ACHN (cell line): ENCODE measurements around the gene CYB561.
"Not testable (repeated sequence)": the region's sequence is repeated elsewhere in the genome, so short reads cannot be mapped to it uniquely, and the experiment has no call there.

ENCODE experiments used
- DNase-seq: peaks from one replicate; pipeline ENCODE4 v3.0.0-alpha.2; 2015
- in situ Hi-C: cut with HindIII; loops from 2 replicates; pipeline ENCODE4 v1.10.0; 2017; ENCODE audit warnings: low sequenced_read_pairs, low pct_ligation_motif_present, low pct_unique_long_range_greater_than_20kb

The CYB561 gene

DNA sequence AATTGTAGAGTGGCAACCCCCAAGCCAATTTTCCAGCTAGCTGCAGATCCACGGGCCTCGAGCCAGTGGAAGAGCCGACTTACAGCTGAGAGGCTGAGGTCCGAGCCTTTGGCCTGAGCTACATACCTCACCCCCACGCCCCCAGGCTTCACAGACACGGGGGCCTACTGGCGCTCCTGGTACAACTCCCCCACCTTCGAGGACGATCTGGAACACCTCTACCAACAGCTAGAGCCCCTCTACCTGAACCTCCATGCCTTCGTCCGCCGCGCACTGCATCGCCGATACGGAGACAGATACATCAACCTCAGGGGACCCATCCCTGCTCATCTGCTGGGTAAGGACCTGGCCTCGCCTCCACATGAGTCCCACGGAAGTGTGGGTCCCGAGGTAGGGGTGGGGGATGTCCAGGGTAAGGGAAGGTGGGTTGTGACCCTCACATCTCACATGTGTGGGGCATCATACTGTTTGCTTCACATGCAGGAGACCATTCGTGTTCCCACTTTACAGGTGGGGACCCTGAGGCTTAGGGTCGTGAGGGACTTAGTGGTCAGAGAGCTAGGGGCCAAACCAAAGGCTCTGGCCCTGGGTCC is 34.2 kb upstream of the CYB561 start:
- in situ Hi-C loops: no loop called here
- DNase-seq: no peak

DNA sequence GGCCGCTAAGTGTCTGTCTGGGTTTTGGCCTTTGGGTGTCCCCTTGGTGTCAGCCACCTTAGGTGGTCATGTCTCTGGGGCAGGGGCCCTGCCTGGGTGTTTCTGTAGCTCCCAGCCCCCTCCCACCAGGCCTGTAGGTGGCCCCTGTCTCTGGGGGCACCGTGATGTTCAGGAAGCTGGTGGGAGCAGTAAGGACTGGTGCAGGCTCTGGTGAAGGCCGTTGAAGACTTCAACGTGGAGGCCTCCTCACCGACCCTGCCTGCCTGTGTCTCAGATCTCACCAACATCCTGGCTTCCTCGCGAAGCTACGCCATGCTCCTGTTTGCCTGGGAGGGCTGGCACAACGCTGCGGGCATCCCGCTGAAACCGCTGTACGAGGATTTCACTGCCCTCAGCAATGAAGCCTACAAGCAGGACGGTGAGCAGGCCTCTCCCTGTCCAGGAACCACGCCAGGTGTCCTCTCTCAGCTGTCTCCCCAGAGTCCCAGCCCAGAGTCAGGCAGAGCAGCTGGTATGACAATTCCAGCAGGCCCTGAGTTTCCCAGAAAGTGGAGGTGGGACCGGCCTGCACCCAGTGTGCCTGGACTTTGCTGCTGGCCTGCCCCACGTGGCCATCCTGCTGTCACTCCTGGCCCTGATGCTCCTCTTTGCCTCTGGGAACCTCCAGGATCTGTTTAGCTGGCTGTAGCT is 33.5 kb upstream of the CYB561 start:
- DNase-seq: no peak
- in situ Hi-C loops: no loop called here

DNA sequence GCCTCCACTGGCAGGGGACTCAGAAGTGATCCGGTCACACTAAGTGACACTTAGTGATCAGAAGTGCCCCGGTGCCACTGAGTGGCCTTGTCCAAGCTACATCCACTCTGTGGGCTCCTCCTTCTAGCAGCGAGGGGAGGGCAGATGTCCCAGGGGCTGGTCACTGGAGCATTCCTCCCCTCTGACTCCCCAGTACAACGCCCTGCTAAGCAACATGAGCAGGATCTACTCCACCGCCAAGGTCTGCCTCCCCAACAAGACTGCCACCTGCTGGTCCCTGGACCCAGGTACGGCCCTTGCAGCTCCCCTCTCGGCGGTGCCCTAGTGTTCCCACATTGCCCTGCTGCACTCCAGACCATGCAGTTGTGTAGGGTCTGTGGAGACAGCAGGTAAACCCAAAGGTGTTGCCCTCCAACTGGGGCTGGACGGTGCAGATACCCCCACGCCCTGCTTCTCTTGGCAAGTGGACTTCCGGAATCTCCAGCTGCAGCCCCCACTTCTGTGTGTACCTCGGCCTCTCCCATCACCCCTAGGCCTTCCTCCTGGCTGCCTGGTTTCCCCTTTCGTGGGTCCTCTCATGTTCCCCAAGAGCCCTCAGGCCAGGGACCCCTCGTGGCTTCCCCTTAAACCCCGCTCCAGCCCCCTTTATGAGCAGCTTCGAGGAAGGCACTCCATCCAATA is 32.8 kb upstream of the CYB561 start:
- in situ Hi-C loops: no loop called here
- peak; percentile 86 for DNase-seq

DNA sequence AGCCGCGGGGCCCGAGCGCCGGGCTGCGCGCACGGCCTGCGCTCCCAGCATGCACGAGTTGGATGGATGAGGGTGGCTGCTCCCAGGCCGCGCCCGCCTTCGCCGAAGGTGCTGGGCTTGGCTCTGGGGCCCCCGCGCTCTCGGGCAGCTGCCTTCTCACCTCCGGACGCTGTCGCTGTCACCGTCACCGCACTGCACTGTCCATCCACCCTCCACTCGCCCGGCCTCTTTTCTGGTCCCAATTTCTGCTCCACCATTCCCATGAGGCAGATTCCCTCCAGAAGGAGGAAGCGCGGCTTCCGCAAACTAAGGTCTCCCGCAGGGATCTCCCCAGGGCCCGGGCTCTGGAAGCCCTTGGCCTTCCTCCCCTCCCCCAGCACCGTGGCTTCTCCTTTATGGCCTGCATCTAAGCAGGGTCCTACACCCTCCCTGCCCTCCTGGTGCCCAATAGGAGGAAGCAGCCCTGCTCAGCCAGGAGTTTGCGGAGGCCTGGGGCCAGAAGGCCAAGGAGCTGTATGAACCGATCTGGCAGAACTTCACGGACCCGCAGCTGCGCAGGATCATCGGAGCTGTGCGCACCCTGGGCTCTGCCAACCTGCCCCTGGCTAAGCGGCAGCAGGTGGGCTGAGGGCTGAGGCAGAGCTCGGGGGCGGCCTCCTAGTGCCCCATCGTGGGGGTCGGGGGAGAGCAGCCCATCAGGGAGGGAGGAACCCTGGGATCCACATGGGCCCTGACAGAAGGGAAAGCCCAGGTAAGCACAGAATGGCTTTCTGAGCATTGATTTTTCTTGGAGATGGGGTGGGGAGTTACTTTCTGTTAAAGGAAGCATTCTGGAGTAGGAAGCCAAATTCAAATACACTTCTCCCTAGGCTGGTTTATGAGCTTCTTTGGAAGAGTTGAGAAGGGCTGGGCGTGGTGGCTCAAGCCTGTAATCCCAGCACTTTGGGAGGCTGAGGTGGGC is 31.7 kb upstream of the CYB561 start:
- in situ Hi-C loops: no loop called here
- no peak for DNase-seq

DNA sequence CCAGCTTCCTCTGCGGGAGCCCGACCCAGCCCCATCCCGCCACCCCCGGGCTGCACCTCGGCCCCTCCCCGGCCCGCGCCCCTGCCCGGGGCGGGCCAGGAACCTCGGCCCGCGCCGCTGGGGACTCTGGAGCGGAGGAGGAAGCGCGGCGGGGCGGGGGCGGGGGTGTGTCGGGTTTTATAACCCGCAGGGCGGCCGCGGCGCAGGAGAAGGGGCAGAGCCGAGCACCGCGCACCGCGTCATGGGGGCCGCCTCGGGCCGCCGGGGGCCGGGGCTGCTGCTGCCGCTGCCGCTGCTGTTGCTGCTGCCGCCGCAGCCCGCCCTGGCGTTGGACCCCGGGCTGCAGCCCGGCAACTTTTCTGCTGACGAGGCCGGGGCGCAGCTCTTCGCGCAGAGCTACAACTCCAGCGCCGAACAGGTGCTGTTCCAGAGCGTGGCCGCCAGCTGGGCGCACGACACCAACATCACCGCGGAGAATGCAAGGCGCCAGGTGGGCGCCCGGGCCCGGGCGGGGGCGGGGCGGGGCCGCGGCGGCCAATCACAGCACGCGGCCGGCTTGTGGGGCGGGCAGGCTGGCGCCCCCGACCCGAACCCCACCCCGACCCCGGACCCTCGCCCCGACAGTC is 30.9 kb upstream of the CYB561 start, which contains the start of gene ACE:
ACE (plus strand) TSS at position 208 of the 626 bp plus-strand sequence; CDS start at position 242, 34 bp downstream.
- in situ Hi-C loops: no loop called here
- DNase-seq: peak; percentile 19

DNA sequence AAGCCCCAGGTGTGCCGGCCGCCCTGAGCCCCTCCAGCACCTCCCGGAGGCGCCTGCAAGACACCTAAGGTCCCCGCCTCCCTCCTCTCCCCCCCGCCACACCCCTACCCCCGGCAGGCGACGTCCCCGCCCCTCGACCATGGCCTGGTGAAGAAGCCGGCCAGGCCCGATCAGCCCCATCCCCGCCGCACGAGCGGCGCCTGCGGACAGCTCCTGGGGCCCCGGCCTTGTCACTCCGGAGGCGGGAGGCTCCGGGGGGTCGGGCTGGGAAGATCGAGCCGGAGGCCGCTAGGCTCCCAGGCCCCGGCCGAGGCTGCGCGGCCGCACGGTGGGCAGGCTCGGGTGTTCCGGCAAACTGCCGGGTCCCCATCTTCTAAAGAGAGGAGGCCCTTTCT is 30.4 kb upstream of the CYB561 start:
- in situ Hi-C loops: no loop called here
- peak; percentile 12 for DNase-seq

DNA sequence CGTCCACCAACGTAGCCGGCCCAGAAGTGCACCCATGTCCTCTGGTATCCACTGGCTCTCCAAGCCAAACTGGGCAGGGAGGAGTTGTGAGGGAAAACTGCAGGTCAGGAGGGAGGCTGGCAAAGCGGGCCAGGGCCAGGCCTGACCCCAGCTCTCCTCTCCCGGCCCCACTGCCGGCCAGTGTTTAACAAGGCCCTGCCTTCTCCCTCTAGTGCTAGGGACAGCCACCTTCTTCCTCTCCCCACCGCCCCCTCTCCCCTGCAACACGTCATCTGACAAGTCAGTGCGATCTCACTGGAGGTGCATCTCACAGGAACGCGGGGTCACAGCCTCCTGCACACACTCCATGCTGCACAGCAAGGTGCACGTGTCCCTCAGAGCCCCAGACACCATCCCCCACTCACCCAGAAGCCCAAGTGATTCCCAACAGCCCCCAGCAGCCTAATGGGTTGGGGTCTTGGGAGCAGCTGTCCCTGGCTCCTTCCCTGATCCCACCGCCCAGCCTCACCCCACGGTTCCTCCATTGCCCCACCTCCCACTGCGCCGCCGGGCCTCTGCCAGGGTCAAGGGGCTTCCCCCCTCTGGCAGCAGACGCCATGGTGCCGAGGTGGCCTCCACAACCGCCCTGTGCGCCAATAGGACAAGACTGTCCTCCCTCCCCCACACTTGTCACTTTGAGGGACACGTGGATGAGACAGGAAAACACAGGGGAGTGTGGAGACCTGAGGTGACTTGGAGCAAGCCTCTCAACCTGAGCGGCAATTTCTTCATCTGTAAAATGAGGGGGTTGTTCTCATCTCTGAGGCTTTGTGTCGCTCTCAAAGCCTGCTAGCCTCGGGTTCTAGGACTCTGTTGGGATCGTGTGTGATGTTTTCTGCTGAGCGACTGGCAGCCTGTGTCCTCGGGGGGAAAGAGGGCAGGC is 29.6 kb upstream of the CYB561 start:
- DNase-seq: no peak
- in situ Hi-C loops: no loop called here

DNA sequence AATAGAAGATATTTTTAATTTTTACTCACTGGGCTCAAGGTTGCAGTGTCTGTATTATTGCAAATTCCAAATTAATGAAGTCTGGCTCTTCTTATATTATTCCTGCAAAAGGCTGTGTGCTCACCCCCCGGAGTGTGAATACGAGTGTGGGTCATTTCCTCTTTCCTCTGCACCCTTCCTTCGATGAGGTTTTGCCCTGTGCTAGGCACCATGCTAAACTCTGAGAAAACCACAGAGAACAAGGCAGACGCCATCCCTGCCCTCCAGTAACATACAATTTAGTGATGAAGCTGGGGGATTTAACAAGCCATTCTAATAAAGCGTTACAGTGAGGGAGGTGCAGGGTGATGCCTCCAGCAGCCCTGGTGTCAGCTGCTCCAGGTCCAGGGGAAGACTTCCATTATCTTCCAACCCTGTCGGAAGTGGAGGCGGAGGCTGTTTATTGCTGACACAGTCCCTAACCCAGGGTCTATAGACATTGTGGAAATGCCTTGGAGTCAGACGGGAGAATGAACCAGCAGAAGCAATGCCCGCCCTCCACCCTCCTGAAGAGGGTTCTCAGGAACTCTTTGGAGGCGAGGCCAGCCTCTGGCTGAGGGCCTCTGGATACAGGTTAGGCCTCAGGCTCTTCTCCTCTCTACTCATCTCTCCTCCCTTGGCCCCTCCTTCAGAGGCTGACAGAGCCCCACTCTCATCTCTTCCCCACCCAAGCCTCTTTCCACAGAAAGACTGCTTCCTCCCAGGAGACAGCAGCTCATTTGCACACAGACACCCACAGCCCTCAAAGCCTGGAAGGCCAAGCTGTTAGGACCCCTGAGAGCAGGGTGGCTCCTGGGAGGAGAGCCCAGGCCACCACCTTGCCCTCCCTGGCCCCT is 28.7 kb upstream of the CYB561 start:
- in situ Hi-C loops: no loop called here
- no peak for DNase-seq

DNA sequence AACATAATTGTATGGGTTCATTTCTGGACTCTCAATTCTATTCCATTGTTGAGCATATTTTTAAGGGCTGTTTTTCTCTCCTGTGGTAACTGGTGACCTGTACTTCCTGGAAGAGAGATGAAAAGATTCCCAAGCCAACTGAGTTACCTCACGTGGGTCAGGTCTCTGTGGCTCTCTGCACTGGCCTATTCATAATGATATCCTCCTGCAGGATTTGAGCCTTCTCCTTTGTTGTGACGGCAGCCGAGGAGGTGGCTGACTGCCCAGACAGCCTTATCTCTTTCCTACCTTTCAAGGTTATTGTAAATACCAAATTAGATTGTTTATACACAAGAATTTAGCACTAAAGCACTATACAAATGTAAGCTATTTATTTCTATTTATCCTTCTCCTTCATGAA is 28.1 kb upstream of the CYB561 start:
- no peak for DNase-seq
- in situ Hi-C loops: no loop called here

DNA sequence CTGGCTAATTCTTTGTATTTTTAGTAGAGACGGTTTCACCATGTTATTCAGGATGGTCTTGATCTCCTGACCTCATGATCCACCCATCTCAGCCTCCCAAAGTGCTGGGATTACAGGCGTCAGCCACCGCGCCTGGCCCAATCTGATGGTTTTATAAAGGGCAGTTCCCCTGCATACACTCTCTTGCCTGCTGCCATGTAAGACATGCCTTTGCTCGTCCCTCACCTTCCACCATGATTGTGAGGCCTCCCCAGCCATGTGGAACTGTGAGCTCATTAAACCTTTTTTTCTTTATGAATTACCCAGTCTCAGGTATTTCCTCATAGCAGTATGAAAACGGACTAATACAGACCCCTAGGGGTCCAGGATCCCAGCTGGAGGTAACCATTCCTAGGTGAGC is 22.0 kb upstream of the CYB561 start:
- DNase-seq, in situ Hi-C loops: not testable (repeated sequence)

DNA sequence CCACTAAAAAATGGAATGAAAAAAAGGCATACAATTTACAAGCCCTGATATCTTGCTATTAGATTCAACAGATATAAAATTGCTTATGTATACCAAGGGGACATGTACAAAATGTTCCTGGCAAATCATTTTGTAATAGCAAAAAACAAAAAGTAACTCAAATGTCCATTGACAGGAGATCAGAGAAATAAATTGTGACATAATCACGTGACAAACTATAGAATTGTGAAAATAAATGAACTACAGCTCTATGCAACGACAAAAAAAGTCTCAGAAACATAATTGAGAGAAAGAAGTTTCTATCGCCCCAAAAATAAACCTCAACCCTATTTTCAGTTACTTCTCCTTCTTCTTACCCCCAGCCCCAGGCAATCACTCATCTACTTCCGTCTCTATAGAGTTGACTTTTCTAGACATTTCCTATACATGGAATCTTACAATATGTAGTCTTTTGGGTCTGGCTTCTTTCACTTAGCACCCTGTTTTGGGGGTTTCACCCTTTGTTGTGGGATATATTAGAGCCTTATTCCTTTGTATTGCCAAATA is 18.7 kb upstream of the CYB561 start:
- DNase-seq: no peak
- in situ Hi-C loops: no loop called here

DNA sequence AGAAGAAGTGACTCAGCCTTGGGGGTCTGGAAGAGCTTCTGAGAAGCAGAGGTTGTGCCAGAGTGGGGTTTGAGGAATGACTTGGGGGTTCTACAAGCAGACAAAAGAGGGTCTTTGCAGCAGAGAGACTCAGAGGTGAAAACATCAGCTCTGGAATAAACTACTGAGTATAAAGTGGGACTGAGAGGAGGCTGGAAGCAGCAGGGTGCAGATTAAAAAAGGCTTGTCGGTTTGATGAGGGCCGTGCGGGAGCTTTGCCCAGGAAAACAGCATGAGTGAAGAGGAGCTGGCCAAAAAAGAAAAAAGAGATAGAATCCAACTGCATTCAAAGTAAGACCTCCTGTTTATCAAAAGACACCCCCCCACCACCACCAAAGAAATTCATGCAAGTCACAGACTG is 17.7 kb upstream of the CYB561 start:
- no peak for DNase-seq
- in situ Hi-C loops: no loop called here

DNA sequence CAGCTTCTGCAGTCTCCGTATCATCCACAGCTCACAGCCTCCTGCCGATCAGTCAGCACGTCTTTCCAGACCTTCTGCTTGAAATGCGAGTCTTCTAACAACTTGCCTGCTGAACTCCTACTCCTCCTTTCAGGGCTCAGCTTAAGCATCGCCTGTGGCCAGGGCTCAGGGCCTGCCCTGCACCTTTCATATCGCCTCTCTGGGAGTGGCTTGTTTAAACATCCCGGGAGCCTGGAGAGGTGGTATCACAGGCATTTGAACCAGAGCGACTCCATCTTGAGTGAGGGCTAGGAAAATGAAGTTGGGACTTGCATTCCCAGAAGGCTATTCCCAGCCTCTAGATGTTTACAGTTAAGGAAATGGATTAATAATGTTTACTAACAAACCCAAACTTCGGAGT is 13.9 kb upstream of the CYB561 start:
- in situ Hi-C loops: no loop called here
- DNase-seq: no peak

DNA sequence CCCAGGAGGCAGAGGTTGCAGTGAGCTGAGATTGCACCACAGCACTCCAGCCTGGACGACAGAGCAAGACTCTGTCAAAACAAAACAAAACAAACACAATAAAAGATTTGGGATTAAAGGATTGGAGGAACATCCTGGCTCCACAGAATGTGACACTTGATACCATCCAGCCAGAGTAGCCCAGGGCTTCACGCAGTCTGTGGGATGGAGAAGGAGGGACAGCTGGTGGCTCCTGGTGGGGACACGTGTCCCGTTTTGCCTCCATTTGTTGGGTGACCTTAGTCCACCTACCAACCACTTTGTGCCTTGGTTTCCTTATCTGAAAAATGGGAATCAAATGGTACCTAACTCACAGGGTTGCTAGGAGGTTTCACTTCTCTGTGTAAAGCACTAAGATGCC is 12.4 kb upstream of the CYB561 start:
- in situ Hi-C loops: no loop called here
- no peak for DNase-seq

DNA sequence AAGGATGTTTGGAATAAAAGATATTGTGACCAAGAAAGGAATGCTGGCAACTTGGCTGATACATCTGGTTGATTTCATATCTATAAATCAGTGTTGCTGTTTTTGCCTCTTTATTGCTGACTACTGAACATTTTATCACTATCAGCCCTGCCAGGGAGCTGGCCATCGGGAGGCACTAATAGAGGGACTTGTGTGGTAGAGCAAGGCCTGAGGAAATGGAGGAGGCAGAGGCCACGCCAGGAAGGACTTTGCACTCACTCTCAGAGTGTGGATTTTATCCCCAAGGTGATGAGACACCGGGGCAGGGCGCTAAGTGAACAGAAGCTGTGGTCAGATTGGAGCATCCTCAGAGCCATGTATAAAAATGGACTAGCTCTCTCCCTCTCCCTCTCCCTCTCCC is 9.3 kb upstream of the CYB561 start:
- DNase-seq: no peak
- in situ Hi-C loops: no loop called here

DNA sequence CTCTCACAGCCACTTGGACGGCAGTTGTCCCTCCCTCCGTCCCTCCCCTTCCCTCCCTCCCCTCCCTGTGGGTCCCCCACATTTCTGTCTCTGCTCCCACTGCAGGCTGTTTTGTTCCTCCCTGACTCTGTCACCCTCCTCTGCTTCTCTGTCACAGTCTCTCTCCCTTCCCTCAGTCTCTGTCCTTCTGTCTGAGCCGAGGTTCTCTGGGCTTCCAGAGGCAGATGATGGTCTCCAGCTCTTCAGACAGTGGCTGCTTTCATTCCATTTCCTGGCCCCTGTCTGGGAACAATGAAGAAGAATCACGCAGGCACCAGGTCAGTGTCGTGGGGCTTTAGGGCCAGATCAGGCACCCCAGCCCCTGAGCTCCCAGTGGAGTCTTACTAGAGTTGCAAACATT is 8.8 kb upstream of the CYB561 start:
- in situ Hi-C loops: no loop called here
- DNase-seq: no peak
